22Rv1 (cell line): Measurements from ENCODE around the gene COLQ.

Experiments used
- ZFX ChIP-seq: fragments of 450-650 bp; IDR thresholded peaks from 2 replicates; pipeline ENCODE4 v1.6.1; 2017; ENCODE audit warnings: antibody characterized with exemption, borderline replicate concordance
- TF ChIP-seq, protein P1 (sequence below): fragments of 450-650 bp; IDR thresholded peaks from 2 replicates; pipeline ENCODE4 v1.5.1; 2017; ENCODE audit warnings: mild to moderate bottlenecking

DNA sequence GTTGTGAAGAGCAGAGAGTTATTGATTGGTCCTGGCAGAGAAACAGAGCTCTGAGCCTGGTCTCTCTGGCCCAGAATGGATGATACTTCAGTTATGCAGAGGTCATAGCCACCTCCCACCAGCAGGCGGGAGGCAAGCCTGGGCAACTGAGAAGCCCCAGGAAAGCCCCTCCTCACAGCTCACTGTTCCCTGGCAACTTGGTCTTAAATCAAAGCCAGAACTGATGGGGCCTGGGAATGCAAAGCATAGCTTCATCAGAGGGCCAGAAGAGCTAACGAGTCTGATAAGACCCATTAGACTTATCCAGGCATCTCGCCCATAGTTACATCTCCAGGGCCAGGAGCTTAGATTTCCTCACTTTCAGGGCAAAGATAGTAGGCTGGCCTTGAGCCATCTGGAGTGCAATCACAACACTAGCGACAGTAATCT, 5.5 kb upstream of the COLQ start:
- TF ChIP-seq, protein P1, sequence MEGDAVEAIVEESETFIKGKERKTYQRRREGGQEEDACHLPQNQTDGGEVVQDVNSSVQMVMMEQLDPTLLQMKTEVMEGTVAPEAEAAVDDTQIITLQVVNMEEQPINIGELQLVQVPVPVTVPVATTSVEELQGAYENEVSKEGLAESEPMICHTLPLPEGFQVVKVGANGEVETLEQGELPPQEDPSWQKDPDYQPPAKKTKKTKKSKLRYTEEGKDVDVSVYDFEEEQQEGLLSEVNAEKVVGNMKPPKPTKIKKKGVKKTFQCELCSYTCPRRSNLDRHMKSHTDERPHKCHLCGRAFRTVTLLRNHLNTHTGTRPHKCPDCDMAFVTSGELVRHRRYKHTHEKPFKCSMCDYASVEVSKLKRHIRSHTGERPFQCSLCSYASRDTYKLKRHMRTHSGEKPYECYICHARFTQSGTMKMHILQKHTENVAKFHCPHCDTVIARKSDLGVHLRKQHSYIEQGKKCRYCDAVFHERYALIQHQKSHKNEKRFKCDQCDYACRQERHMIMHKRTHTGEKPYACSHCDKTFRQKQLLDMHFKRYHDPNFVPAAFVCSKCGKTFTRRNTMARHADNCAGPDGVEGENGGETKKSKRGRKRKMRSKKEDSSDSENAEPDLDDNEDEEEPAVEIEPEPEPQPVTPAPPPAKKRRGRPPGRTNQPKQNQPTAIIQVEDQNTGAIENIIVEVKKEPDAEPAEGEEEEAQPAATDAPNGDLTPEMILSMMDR: no peak
- TF ChIP-seq ZFX: no peak
